NCI-H226 (cell line): ENCODE measurements around the gene HGS.
"Not testable (repeated sequence)": the region's sequence is repeated elsewhere in the genome, so short reads cannot be mapped to it uniquely, and the experiment has no call there.

ENCODE experiments used
- DNase-seq: peaks from one replicate; pipeline ENCODE4 v3.0.0-alpha.2; 2015

Gene HGS

GRCh38 chr17:81722184-81723120 is 38.6 kb downstream of the HGS start:
- DNase-seq = no peak

GRCh38 chr17:81723651-81724209 is 39.9 kb downstream of the HGS start:
- DNase-seq = no peak

GRCh38 chr17:81725439-81725838 is 41.6 kb downstream of the HGS start:
- no peak for DNase-seq

GRCh38 chr17:81726004-81726403 is 42.2 kb downstream of the HGS start:
- DNase-seq = no peak

- no peak for DNase-seq
Observed at GRCh38 chr17:81727324-81728031, 43.7 kb downstream of the HGS start.

- peak; percentile 51 for DNase-seq
Observed at GRCh38 chr17:81733507-81734404, 49.9 kb downstream of the HGS start.

GRCh38 chr17:81734405-81735263 is 50.8 kb downstream of the HGS start:
- no peak for DNase-seq

- DNase-seq = peak; percentile 22
Observed at GRCh38 chr17:81735264-81736102, 51.7 kb downstream of the HGS start.

- DNase-seq = no peak
Observed at GRCh38 chr17:81737947-81738800, 54.4 kb downstream of the HGS start.

- DNase-seq = no peak
Observed at GRCh38 chr17:81738801-81739393, 55.1 kb downstream of the HGS start.

- not testable (repeated sequence) for DNase-seq
Observed at GRCh38 chr17:81739593-81739992, 55.8 kb downstream of the HGS start.

GRCh38 chr17:81740395-81740961 is 56.7 kb downstream of the HGS start:
- no peak for DNase-seq

- no peak for DNase-seq
Observed at GRCh38 chr17:81741049-81741593, 57.3 kb downstream of the HGS start.

GRCh38 chr17:81741594-81742452 is 58.0 kb downstream of the HGS start:
- DNase-seq = no peak
